ENCODE measurements around the gene SALL4.
A peak's percentile ranks its signal among the peaks of the same experiment; 100 is the strongest.

Gene SALL4

DNA sequence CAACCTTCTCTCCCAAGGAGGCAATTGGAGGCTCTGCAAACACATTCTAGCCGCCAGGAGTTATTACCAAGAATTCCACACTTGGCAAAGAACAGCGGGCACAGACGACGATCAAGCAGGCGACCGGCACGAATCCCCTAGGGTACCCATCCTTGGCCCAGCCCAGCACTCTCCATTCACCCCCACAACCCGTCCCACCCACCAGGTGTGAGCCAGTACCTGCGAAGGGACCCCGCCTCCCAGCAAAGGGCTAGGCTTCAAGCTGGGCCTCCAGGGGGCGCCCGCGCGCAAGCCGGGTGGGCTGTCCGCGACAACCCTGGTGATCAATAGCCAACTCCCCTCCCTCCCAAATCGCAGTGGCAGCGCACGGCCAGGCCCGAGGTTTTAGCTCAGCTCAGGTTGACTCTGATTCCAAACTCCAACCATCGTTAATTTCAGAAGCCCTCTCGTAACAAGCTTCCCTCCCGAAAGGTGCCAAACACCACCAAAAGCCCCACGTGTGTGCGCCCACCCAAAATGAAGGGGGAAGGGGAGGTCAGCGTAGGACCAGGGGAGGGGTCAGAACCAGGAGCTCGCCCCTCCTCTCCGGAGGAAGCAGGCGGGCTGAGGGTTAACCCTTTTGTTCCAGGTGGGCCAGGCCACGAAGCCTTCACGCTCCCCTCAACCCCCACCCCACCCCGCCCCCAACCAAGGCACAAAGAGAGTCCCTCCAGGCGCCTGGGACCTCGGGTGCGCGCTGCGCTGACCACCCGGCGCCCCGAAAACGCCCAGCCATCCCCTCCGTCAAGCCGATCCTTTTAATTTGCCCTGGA, 2.1 kb downstream of the SALL4 start:
- Histone ChIP-seq H3K9ac (ENCODE audit: low read length) (peak overlapping the region; percentile 96), H3K23ac (ENCODE audit: low read length) (no peak overlapping the region), H2AFZ (ENCODE audit: insufficient read depth, low read length, poor library complexity) (peak overlapping the region; percentile 95), H3K79me1 (ENCODE audit: low read length) (peaks cover 19% of the 10 kb centered on the region), H3K27ac (ENCODE audit: low read depth, low read length) (peak overlapping the region; percentile 84), H2BK120ac (ENCODE audit: insufficient read depth, low read length, poor library complexity) (peak overlapping the region; percentile 76), H3K18ac (ENCODE audit: low read length) (peak overlapping the region; percentile 90), H3K79me2 (ENCODE audit: control insufficient read depth, insufficient read depth, low read length, poor library complexity) (peaks cover 28% of the 10 kb centered on the region), H3K36me3 (ENCODE audit: control insufficient read depth in 1 of 2, insufficient read depth in 2 of 2, low read length in 2 of 2) (no peaks in the 10 kb centered on the region), H3K27me3 (ENCODE audit: insufficient read depth, low read length) (no peaks in the 10 kb centered on the region), H3K4me2 (ENCODE audit: low read length) (peak overlapping the region; percentile 76), H3K4me3 (ENCODE audit: low read depth, low read length) (peak overlapping the region; percentile 94), H2BK5ac (ENCODE audit: low read depth, low read length, poor library complexity) (peak overlapping the region; percentile 98), H3K4ac (ENCODE audit: low read depth, low read length) (peak overlapping the region; percentile 99), H2AK5ac (ENCODE audit: low read length) (no peak overlapping the region), H3K14ac (ENCODE audit: low read length) (peak overlapping the region; percentile 72), H4K91ac (ENCODE audit: low read depth, low read length) (peak overlapping the region; percentile 72), H3K9me3 (ENCODE audit: insufficient read depth, low read depth, low read length) (no peaks in the 10 kb centered on the region), H4K8ac (ENCODE audit: low read depth, low read length) (peak overlapping the region; percentile 94), H4K12ac (ENCODE audit: low read depth, low read length) (peak overlapping the region; percentile 79), H3K4me1 (ENCODE audit: control insufficient read depth in 1 of 2, insufficient read depth in 2 of 2, low read length in 2 of 2) (peaks cover 5 to 11% of the 10 kb centered on the region in 2 experiments), H2BK12ac (ENCODE audit: low read length) (no peak overlapping the region)
- DNase-seq = peak; percentile 38 to 68
- WGBS (ENCODE audit: extremely low coverage, insufficient coverage, insufficient read length) = no CpG with 5 or more reads among the region's 44 CpGs

- H2BK5ac ChIP-seq (ENCODE audit: low read depth, low read length, poor library complexity) = no peak overlapping the region
- no peaks in the 10 kb centered on the region for H3K27me3 ChIP-seq (ENCODE audit: insufficient read depth, low read length)
- no peak overlapping the region for H3K9ac ChIP-seq (ENCODE audit: low read length)
- H4K12ac ChIP-seq (ENCODE audit: low read depth, low read length) = no peak overlapping the region
- H3K4me1 ChIP-seq (ENCODE audit: control insufficient read depth in 1 of 2, insufficient read depth in 2 of 2, low read length in 2 of 2) = peaks cover 5 to 11% of the 10 kb centered on the region in 2 experiments
- peaks cover 19% of the 10 kb centered on the region for H3K79me1 ChIP-seq (ENCODE audit: low read length)
- no peak overlapping the region for H2BK120ac ChIP-seq (ENCODE audit: insufficient read depth, low read length, poor library complexity)
- no peaks in the 10 kb centered on the region for H3K36me3 ChIP-seq (ENCODE audit: control insufficient read depth in 1 of 2, insufficient read depth in 2 of 2, low read length in 2 of 2)
- no peak overlapping the region for H2AFZ ChIP-seq (ENCODE audit: insufficient read depth, low read length, poor library complexity)
- H3K14ac ChIP-seq (ENCODE audit: low read length) = no peak overlapping the region
- no peak for DNase-seq
- no peaks in the 10 kb centered on the region for H3K9me3 ChIP-seq (ENCODE audit: insufficient read depth, low read depth, low read length)
- peaks cover 33% of the 10 kb centered on the region for H3K79me2 ChIP-seq (ENCODE audit: control insufficient read depth, insufficient read depth, low read length, poor library complexity)
- no peak overlapping the region for H3K18ac ChIP-seq (ENCODE audit: low read length)
- no peak overlapping the region for H3K23ac ChIP-seq (ENCODE audit: low read length)
- H3K27ac ChIP-seq (ENCODE audit: low read depth, low read length) = no peak overlapping the region
- no peak overlapping the region for H4K8ac ChIP-seq (ENCODE audit: low read depth, low read length)
- no peak overlapping the region for H3K4me3 ChIP-seq (ENCODE audit: low read depth, low read length)
- no peak overlapping the region for H2AK5ac ChIP-seq (ENCODE audit: low read length)
- H4K91ac ChIP-seq (ENCODE audit: low read depth, low read length) = no peak overlapping the region
- WGBS (ENCODE audit: extremely low coverage, insufficient coverage, insufficient read length) = no CpG with 5 or more reads among the region's 10 CpGs
- H3K4me2 ChIP-seq (ENCODE audit: low read length) = peak overlapping the region; percentile 76
- H2BK12ac ChIP-seq (ENCODE audit: low read length) = no peak overlapping the region
- H3K4ac ChIP-seq (ENCODE audit: low read depth, low read length) = peak overlapping the region; percentile 65
These were observed 2.9 kb downstream of the SALL4 start for GRCh38 chr20:51799401-51799860.

- no peak overlapping the region for H3K23ac ChIP-seq (ENCODE audit: low read length)
- peaks cover 0 to 4% of the 10 kb centered on the region in 2 experiments for H3K36me3 ChIP-seq (ENCODE audit: control insufficient read depth in 1 of 2, insufficient read depth in 2 of 2, low read length in 2 of 2)
- H4K91ac ChIP-seq (ENCODE audit: low read depth, low read length) = no peak overlapping the region
- H3K79me2 ChIP-seq (ENCODE audit: control insufficient read depth, insufficient read depth, low read length, poor library complexity) = peaks cover 38% of the 10 kb centered on the region
- H2BK5ac ChIP-seq (ENCODE audit: low read depth, low read length, poor library complexity) = no peak overlapping the region
- peak overlapping the region; percentile 30 for H2BK12ac ChIP-seq (ENCODE audit: low read length)
- peak in 1 of 2 donors; percentile 53 for DNase-seq
- peaks cover 19% of the 10 kb centered on the region for H3K79me1 ChIP-seq (ENCODE audit: low read length)
- H3K27ac ChIP-seq (ENCODE audit: low read depth, low read length) = peak overlapping the region; percentile 20
- H3K27me3 ChIP-seq (ENCODE audit: insufficient read depth, low read length) = no peaks in the 10 kb centered on the region
- no peak overlapping the region for H2BK120ac ChIP-seq (ENCODE audit: insufficient read depth, low read length, poor library complexity)
- H4K12ac ChIP-seq (ENCODE audit: low read depth, low read length) = no peak overlapping the region
- no peak overlapping the region for H3K14ac ChIP-seq (ENCODE audit: low read length)
- H3K4me3 ChIP-seq (ENCODE audit: low read depth, low read length) = no peak overlapping the region
- H3K4me1 ChIP-seq (ENCODE audit: control insufficient read depth in 1 of 2, insufficient read depth in 2 of 2, low read length in 2 of 2) = peaks cover 5 to 11% of the 10 kb centered on the region in 2 experiments
- H3K4ac ChIP-seq (ENCODE audit: low read depth, low read length) = peak overlapping the region; percentile 92
- peak overlapping the region; percentile 35 for H3K4me2 ChIP-seq (ENCODE audit: low read length)
- no peak overlapping the region for H3K18ac ChIP-seq (ENCODE audit: low read length)
- WGBS (ENCODE audit: extremely low coverage, insufficient coverage, insufficient read length) = no CpG with 5 or more reads among the region's 3 CpGs
- no peak overlapping the region for H4K8ac ChIP-seq (ENCODE audit: low read depth, low read length)
- no peak overlapping the region for H3K9ac ChIP-seq (ENCODE audit: low read length)
- H2AK5ac ChIP-seq (ENCODE audit: low read length) = no peak overlapping the region
- no peak overlapping the region for H2AFZ ChIP-seq (ENCODE audit: insufficient read depth, low read length, poor library complexity)
- no peaks in the 10 kb centered on the region for H3K9me3 ChIP-seq (ENCODE audit: insufficient read depth, low read depth, low read length)
These were observed 4.8 kb downstream of the SALL4 start for GRCh38 chr20:51797357-51798025.

- Histone ChIP-seq H3K4ac (ENCODE audit: low read depth, low read length) (peak overlapping the region; percentile 90), H3K27ac (ENCODE audit: low read depth, low read length) (no peak overlapping the region), H2AFZ (ENCODE audit: insufficient read depth, low read length, poor library complexity) (no peak overlapping the region), H3K23ac (ENCODE audit: low read length) (no peak overlapping the region), H3K9ac (ENCODE audit: low read length) (no peak overlapping the region), H2BK12ac (ENCODE audit: low read length) (no peak overlapping the region), H3K9me3 (ENCODE audit: insufficient read depth, low read depth, low read length) (peaks cover 1% of the 10 kb centered on the region), H3K18ac (ENCODE audit: low read length) (no peak overlapping the region), H4K12ac (ENCODE audit: low read depth, low read length) (no peak overlapping the region), H2BK120ac (ENCODE audit: insufficient read depth, low read length, poor library complexity) (no peak overlapping the region), H3K27me3 (ENCODE audit: insufficient read depth, low read length) (no peaks in the 10 kb centered on the region), H3K4me2 (ENCODE audit: low read length) (no peak overlapping the region), H3K4me3 (ENCODE audit: low read depth, low read length) (no peak overlapping the region), H3K14ac (ENCODE audit: low read length) (no peak overlapping the region), H4K8ac (ENCODE audit: low read depth, low read length) (no peak overlapping the region), H3K4me1 (ENCODE audit: control insufficient read depth in 1 of 2, insufficient read depth in 2 of 2, low read length in 2 of 2) (peaks cover 5 to 11% of the 10 kb centered on the region in 2 experiments), H2AK5ac (ENCODE audit: low read length) (no peak overlapping the region), H3K79me2 (ENCODE audit: control insufficient read depth, insufficient read depth, low read length, poor library complexity) (peaks cover 29% of the 10 kb centered on the region), H3K36me3 (ENCODE audit: control insufficient read depth in 1 of 2, insufficient read depth in 2 of 2, low read length in 2 of 2) (peaks cover 10 to 14% of the 10 kb centered on the region in 2 experiments), H2BK5ac (ENCODE audit: low read depth, low read length, poor library complexity) (no peak overlapping the region), H4K91ac (ENCODE audit: low read depth, low read length) (no peak overlapping the region), H3K79me1 (ENCODE audit: low read length) (peaks cover 10% of the 10 kb centered on the region)
- DNase-seq = no peak
- no CpG with 5 or more reads among the region's 3 CpGs for WGBS (ENCODE audit: extremely low coverage, insufficient coverage, insufficient read length)
These were observed 6.0 kb downstream of the SALL4 start for GRCh38 chr20:51796340-51796739.

All from trophoblast cell (in vitro differentiated cells and primary cell).